Neural cell (in vitro differentiated cells): ENCODE data around the gene VSIG10L. TPM values are rescaled to one million over a fixed set of nuclear protein-coding genes. Genes with fewer than 3 reads are reported as not detected.

Source experiments
- H2AFZ ChIP-seq: fragments of 200-600, 300-800 bp; sonication (generic), shearing (Covaris generic); 2 replicates; pipeline ENCODE4 v1.6.0; 2014; ENCODE audit warnings: low read depth, mild to moderate bottlenecking, antibody characterized with exemption, low read length, moderate library complexity
- H3F3A ChIP-seq: fragments of 200-600 bp; shearing (Covaris generic); 2 replicates; pipeline ENCODE4 v1.6.1; 2016; ENCODE audit warnings: mild to moderate bottlenecking, moderate library complexity, mixed read lengths, antibody characterized with exemption, low read length; ENCODE audit not compliant: insufficient read depth, poor library complexity, severe bottlenecking
- H3K27ac ChIP-seq: fragments of 200-600, 300-800 bp; sonication (generic), shearing (Covaris generic); 2 replicates; pipeline ENCODE4 v1.5.1; 2014; ENCODE audit warnings: mild to moderate bottlenecking, low read length, moderate library complexity
- H3K27me3 ChIP-seq: fragments of 300-800, 200-600 bp; sonication (generic), shearing (Covaris generic); 2 replicates; pipeline ENCODE4 v1.6.0; 2014; ENCODE audit warnings: mild to moderate bottlenecking, low read depth, low read length, moderate library complexity; ENCODE audit not compliant: insufficient read depth
- H3K36me3 ChIP-seq: fragments of 300-800, 200-600 bp; sonication (generic), shearing (Covaris generic); 2 replicates; pipeline ENCODE4 v1.5.1; 2014; ENCODE audit warnings: mild to moderate bottlenecking, antibody characterized with exemption, low read length, moderate library complexity; ENCODE audit not compliant: insufficient read depth
- H3K4me2 ChIP-seq: fragments of 300-800, 200-600 bp; sonication (generic), shearing (Covaris generic); 2 replicates; pipeline ENCODE4 v1.6.0; 2014; ENCODE audit warnings: mild to moderate bottlenecking, low read length
- H3K4me3 ChIP-seq: fragments of 300-800, 200-600 bp; sonication (generic), shearing (Covaris generic); 2 replicates; pipeline ENCODE4 v1.5.1; 2014; ENCODE audit warnings: mild to moderate bottlenecking, low read length, moderate library complexity
- H3K79me2 ChIP-seq: fragments of 200-600 bp; shearing (Covaris generic); replicated peaks from 2 replicates; pipeline ENCODE4 v1.6.0; 2014; ENCODE audit warnings: mild to moderate bottlenecking, low read length, moderate library complexity; ENCODE audit not compliant: insufficient read depth
- H3K9ac ChIP-seq: fragments of 300-800, 200-600 bp; sonication (generic), shearing (Covaris generic); 2 replicates; pipeline ENCODE4 v1.6.1; 2016; ENCODE audit warnings: mild to moderate bottlenecking, low read length, mixed read lengths
- H3K9me2 ChIP-seq: fragments of 200-600 bp; shearing (Covaris generic); 2 replicates; pipeline ENCODE4 v1.6.1; 2016; ENCODE audit warnings: mild to moderate bottlenecking, low read length, mixed read lengths; ENCODE audit not compliant: insufficient read depth
- H3K9me3 ChIP-seq: fragments of 200-600, 300-800 bp; sonication (generic), shearing (Covaris generic); 2 replicates; pipeline ENCODE4 v1.6.1; 2016; ENCODE audit warnings: mild to moderate bottlenecking, mixed run types, low read length, moderate library complexity, mixed read lengths
- H4K20me1 ChIP-seq: fragments of 200-600 bp; shearing (Covaris generic); 2 replicates; pipeline ENCODE4 v1.6.1; 2016; ENCODE audit warnings: mild to moderate bottlenecking, mixed run types; ENCODE audit not compliant: insufficient read depth
- EP300 ChIP-seq: fragments of 450-650 bp; conservative IDR thresholded peaks from 2 replicates; pipeline ENCODE4 v1.6.1; 2014; ENCODE audit warnings: antibody characterized with exemption, mild to moderate bottlenecking, moderate library complexity; ENCODE audit not compliant: poor library complexity, severe bottlenecking
- EZH2 ChIP-seq: fragments of 200-600, 300-800 bp; shearing (Covaris generic), sonication (generic); IDR thresholded peaks from 2 replicates; pipeline ENCODE4 v1.6.1; 2014; ENCODE audit warnings: antibody characterized with exemption, low read length, borderline replicate concordance, mild to moderate bottlenecking; ENCODE audit not compliant: insufficient read depth, poor library complexity, severe bottlenecking
- MXI1 ChIP-seq: fragments of 450-650 bp; conservative IDR thresholded peaks from 2 replicates; pipeline ENCODE4 v1.6.1; 2014; ENCODE audit warnings: antibody characterized with exemption, mild to moderate bottlenecking; ENCODE audit not compliant: poor library complexity, severe bottlenecking
- POLR2AphosphoS5 ChIP-seq: IDR thresholded peaks from 2 replicates; pipeline ENCODE4 v1.6.1; 2012
- RAD21 ChIP-seq: fragments of 450-650 bp; conservative IDR thresholded peaks from 2 replicates; pipeline ENCODE4 v1.6.1; 2014; ENCODE audit warnings: antibody characterized with exemption, mild to moderate bottlenecking, moderate library complexity
- SMC3 ChIP-seq: fragments of 450-650 bp; conservative IDR thresholded peaks from 2 replicates; pipeline ENCODE4 v1.6.1; 2014; ENCODE audit warnings: antibody characterized with exemption, mild to moderate bottlenecking, moderate library complexity; ENCODE audit not compliant: poor library complexity
- TAF1 ChIP-seq: IDR thresholded peaks from 2 replicates; pipeline ENCODE4 v1.6.1; 2012; ENCODE audit warnings: low read depth
- polyA plus RNA-seq: library from polyadenylated mRNA; depleted of rRNA; stranded (reverse); fragments of >200 nt; gene quantifications from 2 replicates; pipeline ENCODE4 v1.2.3, GENCODE V29; 2014
- TF ChIP-seq, protein P1 (sequence below): fragments of 450-650 bp; IDR thresholded peaks from 2 replicates; pipeline ENCODE4 v1.5.1; 2014; ENCODE audit warnings: antibody characterized with exemption, mild to moderate bottlenecking, moderate library complexity; ENCODE audit not compliant: poor library complexity, severe bottlenecking
- TF ChIP-seq, protein P2 (sequence below): IDR thresholded peaks from 2 replicates; pipeline ENCODE4 v1.6.1; 2012; ENCODE audit warnings: borderline replicate concordance

VSIG10L gene
- polyA plus RNA-seq, 1 donor from 2014 or later, result 2.3 TPM

DNA sequence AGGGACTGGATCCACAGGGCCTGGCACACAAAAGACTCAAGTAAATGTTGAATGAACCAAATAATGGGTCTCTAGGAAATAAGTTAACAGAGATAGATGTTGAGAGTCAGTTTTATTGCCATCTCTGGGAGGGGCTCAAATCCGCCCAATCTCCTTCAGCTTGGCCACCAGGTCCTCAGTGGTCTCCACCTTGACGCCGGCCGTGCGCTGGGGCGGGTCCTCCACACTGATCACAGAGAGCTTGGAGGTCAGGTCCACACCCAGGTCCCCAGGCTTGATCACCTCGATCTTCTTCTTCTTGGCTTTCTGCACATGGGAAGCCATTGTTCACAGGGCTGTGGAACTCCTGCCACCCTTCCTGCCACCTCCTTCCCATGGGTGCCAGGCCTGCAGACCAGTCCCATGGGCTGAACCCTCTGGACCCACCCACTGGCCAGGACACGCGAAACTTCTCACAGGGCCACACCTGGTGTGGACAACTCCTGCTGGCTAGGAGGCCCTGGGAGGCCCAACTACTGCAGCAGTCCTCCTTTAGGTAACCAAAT, 3.2 kb upstream of the VSIG10L start:
- Histone ChIP-seq H3K79me2 (no peaks in the 10 kb centered on the region), H3K4me2 (no peak overlapping the region), H3K4me3 (no peak overlapping the region), H3F3A (no peaks in the 10 kb centered on the region), H3K9me2 (no peaks in the 10 kb centered on the region), H2AFZ (no peak overlapping the region), H3K27ac (no peak overlapping the region), H3K9ac (no peak overlapping the region), H3K9me3 (no peaks in the 10 kb centered on the region), H3K27me3 (peaks cover 4% of the 10 kb centered on the region), H3K36me3 (no peaks in the 10 kb centered on the region), H4K20me1 (no peaks in the 10 kb centered on the region)
- TF ChIP-seq EZH2 (no peak), RAD21 (no peak), POLR2AphosphoS5 (no peak), MXI1 (no peak), TAF1 (no peak), EP300 (no peak), SMC3 (no peak)
- TF ChIP-seq, protein P1, sequence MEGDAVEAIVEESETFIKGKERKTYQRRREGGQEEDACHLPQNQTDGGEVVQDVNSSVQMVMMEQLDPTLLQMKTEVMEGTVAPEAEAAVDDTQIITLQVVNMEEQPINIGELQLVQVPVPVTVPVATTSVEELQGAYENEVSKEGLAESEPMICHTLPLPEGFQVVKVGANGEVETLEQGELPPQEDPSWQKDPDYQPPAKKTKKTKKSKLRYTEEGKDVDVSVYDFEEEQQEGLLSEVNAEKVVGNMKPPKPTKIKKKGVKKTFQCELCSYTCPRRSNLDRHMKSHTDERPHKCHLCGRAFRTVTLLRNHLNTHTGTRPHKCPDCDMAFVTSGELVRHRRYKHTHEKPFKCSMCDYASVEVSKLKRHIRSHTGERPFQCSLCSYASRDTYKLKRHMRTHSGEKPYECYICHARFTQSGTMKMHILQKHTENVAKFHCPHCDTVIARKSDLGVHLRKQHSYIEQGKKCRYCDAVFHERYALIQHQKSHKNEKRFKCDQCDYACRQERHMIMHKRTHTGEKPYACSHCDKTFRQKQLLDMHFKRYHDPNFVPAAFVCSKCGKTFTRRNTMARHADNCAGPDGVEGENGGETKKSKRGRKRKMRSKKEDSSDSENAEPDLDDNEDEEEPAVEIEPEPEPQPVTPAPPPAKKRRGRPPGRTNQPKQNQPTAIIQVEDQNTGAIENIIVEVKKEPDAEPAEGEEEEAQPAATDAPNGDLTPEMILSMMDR, result no peak

DNA sequence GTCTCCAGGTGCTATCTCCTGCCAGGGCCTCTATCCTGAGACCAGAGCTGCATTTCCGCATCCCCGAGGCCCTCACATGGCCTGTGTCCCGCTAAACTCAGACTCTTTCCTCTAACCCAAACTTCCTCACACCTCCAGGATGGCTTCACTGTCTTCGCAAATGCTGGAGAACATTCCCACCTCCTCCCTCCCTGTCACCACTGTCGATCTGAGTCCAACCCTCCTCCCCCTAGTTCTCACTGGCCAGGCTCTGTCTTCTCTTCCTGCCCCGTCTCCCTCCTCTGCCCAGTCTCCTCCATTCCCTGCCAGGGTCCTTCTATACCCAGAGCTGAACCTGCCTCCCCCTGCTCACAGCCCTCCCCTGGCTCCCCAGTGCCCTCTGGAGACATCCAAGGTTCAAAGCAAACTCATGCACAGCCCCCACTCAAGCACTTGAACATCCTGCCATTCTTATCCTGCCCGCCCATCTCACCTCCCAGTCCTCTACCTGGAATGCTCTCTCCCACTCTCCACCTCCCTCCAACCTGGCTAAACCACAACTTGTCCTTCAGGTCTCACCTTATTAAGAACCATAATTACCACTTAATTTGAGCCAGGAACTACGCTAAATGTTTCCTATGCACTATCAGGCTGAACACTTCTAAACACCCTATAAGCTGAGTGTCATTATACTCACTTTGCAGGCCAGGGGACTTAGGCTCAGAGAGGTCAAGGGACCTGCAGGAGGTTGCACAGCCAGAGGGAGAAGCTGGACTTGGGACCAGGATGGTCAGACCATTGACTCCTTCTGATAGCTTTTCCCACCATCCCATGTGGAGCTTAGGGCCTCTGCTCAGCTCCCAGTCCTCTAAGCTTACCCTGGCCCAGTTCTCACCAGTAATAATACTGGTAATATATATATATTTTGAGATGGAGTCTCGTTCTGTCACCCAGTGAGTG, 961 bp upstream of the VSIG10L start:
- no peaks in the 10 kb centered on the region for H3K9me3 ChIP-seq
- TF ChIP-seq TAF1 (no peak), EP300 (no peak), SMC3 (no peak), EZH2 (no peak), POLR2AphosphoS5 (no peak), MXI1 (no peak), RAD21 (no peak)
- TF ChIP-seq, protein P1, result no peak
- TF ChIP-seq, protein P2, sequence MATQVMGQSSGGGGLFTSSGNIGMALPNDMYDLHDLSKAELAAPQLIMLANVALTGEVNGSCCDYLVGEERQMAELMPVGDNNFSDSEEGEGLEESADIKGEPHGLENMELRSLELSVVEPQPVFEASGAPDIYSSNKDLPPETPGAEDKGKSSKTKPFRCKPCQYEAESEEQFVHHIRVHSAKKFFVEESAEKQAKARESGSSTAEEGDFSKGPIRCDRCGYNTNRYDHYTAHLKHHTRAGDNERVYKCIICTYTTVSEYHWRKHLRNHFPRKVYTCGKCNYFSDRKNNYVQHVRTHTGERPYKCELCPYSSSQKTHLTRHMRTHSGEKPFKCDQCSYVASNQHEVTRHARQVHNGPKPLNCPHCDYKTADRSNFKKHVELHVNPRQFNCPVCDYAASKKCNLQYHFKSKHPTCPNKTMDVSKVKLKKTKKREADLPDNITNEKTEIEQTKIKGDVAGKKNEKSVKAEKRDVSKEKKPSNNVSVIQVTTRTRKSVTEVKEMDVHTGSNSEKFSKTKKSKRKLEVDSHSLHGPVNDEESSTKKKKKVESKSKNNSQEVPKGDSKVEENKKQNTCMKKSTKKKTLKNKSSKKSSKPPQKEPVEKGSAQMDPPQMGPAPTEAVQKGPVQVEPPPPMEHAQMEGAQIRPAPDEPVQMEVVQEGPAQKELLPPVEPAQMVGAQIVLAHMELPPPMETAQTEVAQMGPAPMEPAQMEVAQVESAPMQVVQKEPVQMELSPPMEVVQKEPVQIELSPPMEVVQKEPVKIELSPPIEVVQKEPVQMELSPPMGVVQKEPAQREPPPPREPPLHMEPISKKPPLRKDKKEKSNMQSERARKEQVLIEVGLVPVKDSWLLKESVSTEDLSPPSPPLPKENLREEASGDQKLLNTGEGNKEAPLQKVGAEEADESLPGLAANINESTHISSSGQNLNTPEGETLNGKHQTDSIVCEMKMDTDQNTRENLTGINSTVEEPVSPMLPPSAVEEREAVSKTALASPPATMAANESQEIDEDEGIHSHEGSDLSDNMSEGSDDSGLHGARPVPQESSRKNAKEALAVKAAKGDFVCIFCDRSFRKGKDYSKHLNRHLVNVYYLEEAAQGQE, result no peak
- no peaks in the 10 kb centered on the region for H3F3A ChIP-seq
- H3K4me3 ChIP-seq, result no peak overlapping the region
- no peak overlapping the region for H3K4me2 ChIP-seq
- H3K27me3 ChIP-seq, result peaks cover 5% of the 10 kb centered on the region
- H3K79me2 ChIP-seq, result no peaks in the 10 kb centered on the region
- no peaks in the 10 kb centered on the region for H3K36me3 ChIP-seq
- H3K9me2 ChIP-seq, result no peaks in the 10 kb centered on the region
- no peak overlapping the region for H3K27ac ChIP-seq
- H3K9ac ChIP-seq, result no peak overlapping the region
- no peaks in the 10 kb centered on the region for H4K20me1 ChIP-seq
- H2AFZ ChIP-seq, result no peak overlapping the region
